Measurements from ENCODE around the gene PDS5A. TPM values are rescaled to one million over a fixed set of nuclear protein-coding genes. Genes with fewer than 3 reads are reported as not detected.
A peak's percentile ranks its signal among the peaks of the same experiment; 100 is the strongest.
"Not testable (repeated sequence)": the region's sequence is repeated elsewhere in the genome, so short reads cannot be mapped to it uniquely, and the experiment has no call there.

PDS5A gene
- total and polyA plus RNA-seq, 8 donors = 12.1 to 42.6 (median 27.2) TPM

DNA sequence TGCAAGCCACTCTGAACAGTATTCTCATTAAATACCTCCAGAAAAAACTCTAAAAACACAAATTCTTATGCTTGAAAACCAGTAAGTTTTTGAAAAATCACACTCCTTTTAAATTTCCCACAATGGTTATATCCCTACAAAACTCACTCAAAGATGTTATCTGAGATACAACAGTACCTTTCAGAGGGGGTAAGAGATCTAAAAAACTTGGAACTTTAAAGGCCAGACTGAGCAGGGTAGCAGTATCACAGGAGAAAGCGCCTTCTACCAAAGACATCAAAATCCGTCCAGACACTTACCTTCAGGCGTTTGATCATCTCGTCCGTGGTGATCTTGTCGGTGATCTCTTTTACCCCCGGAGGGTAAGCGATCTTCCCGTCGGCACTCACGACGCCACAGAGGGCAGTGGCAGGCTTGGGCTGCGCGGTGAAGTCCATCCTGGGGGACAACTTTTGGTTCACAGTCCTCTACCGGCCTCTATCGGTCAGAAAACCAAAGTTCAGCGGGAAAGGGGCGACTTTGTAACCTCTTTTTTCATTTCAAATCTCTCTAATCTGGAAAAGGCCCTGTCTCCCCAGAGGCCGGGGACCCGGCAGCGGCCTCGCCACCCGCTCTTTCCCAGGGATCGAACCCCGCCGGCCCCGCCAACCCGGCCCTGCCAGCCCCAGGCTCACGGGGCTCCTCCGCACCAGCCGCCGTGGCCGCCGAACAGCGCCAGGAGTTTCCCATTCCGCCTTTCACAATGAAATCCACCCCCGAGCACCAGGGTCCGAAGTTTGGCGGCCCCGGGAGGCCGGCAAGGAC, 1.4 kb downstream of the PDS5A start:
- H3K4me1 ChIP-seq = peaks cover 7 to 24% (median 9%) of the 10 kb centered on the region in 3 donors
- peaks cover 0 to 3% (median 0%) of the 10 kb centered on the region in 4 donors for H3K9me3 ChIP-seq
- intact Hi-C loops (cut with DNase I) = loop anchor here in 1 of 3 donors (10.0 kb wide), 1 partner anchor 282 kb away; the partner anchor contains the start of gene UBE2K
- WGBS, 2 donors = 1% methylated on average over 41 of the region's 41 CpGs
- H3K4me3 ChIP-seq = peak overlapping the region; percentile 61 to 97 (median 95)
- ATAC-seq = peak; percentile 70 to 88 (median 77)
- peaks cover 0 to 13% (median 5%) of the 10 kb centered on the region in 3 donors for H3K36me3 ChIP-seq
- peak; percentile 66 to 79 (median 76) for DNase-seq
- TF ChIP-seq, protein P1, sequence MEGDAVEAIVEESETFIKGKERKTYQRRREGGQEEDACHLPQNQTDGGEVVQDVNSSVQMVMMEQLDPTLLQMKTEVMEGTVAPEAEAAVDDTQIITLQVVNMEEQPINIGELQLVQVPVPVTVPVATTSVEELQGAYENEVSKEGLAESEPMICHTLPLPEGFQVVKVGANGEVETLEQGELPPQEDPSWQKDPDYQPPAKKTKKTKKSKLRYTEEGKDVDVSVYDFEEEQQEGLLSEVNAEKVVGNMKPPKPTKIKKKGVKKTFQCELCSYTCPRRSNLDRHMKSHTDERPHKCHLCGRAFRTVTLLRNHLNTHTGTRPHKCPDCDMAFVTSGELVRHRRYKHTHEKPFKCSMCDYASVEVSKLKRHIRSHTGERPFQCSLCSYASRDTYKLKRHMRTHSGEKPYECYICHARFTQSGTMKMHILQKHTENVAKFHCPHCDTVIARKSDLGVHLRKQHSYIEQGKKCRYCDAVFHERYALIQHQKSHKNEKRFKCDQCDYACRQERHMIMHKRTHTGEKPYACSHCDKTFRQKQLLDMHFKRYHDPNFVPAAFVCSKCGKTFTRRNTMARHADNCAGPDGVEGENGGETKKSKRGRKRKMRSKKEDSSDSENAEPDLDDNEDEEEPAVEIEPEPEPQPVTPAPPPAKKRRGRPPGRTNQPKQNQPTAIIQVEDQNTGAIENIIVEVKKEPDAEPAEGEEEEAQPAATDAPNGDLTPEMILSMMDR (IDR thresholded peaks at IDR 0.05) = peak; percentile 61 to 76 (median 66)
- peak overlapping the region; percentile 72 to 93 (median 86) for H3K27ac ChIP-seq
- FAIRE-seq = no peak
- H3K27me3 ChIP-seq = no peaks in the 10 kb centered on the region

DNA sequence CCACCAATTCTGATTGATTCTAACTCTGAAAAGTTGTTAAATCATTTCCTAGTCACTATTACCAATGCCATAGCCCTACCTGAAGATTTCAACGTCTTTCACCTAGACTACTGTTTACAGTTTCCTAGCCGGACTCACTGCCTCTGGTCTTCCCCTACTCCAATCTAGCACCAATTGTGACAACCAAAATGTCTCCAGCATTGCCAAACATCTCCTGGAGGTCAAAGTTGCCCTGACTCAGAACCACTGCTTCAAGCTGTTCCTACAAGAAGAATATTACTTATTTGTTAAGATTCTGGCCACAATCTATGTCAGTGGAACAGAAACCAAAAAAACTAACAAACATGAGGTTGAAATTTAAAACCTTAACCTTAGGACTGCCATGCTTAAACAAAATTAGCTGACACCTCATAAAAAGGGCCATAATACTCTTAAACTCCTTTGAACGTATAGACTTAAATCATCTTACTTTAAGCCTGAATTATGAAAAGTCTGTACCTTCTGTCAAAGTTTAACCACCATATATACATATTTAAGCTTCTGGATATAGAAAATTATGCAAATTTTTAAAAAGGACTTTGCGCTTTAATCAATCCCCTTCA, 2.1 kb downstream of the PDS5A start:
- H3K27me3 ChIP-seq = no peaks in the 10 kb centered on the region
- intact Hi-C loops (cut with DNase I) = loop anchor here in 1 of 3 donors (10.0 kb wide), 1 partner anchor 281 kb away; the partner anchor contains the start of gene UBE2K
- H3K9me3 ChIP-seq = peaks cover 0 to 3% (median 0%) of the 10 kb centered on the region in 4 donors
- H3K4me1 ChIP-seq = peaks cover 9 to 29% (median 11%) of the 10 kb centered on the region in 3 donors
- peak overlapping the region in 2 of 4 donors; percentile 61 to 95 for H3K4me3 ChIP-seq
- WGBS, 2 donors = 47 to 69% methylated on average over 4 of the region's 4 CpGs
- H3K27ac ChIP-seq = no peak overlapping the region
- H3K36me3 ChIP-seq = peaks cover 0 to 13% (median 5%) of the 10 kb centered on the region in 3 donors
- FAIRE-seq = no peak
- ATAC-seq = no peak
- no peak for DNase-seq
- TF ChIP-seq, protein P1 (IDR thresholded peaks at IDR 0.05) = no peak

DNA sequence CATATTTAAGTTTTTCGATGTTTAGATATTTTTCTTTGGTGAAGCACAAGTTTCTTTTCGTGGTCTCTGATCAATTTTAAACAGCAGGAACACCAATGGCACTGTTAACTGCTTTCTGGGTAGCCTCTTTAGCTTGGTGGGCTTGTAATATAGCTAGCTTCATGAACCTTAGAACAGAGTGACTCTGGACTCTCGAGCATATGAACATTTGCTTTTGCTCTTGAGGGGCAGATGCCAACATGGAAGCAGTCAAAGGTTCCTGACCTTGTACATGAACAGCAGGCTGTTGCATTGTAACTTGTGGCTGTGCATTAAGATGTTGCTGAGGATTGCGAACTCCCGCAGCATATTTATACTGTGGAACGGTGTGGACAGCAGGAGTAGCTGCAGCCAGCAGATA, 4.7 kb downstream of the PDS5A start:
- WGBS, 2 donors = 38 to 39% methylated on average over 6 of the region's 6 CpGs

DNA sequence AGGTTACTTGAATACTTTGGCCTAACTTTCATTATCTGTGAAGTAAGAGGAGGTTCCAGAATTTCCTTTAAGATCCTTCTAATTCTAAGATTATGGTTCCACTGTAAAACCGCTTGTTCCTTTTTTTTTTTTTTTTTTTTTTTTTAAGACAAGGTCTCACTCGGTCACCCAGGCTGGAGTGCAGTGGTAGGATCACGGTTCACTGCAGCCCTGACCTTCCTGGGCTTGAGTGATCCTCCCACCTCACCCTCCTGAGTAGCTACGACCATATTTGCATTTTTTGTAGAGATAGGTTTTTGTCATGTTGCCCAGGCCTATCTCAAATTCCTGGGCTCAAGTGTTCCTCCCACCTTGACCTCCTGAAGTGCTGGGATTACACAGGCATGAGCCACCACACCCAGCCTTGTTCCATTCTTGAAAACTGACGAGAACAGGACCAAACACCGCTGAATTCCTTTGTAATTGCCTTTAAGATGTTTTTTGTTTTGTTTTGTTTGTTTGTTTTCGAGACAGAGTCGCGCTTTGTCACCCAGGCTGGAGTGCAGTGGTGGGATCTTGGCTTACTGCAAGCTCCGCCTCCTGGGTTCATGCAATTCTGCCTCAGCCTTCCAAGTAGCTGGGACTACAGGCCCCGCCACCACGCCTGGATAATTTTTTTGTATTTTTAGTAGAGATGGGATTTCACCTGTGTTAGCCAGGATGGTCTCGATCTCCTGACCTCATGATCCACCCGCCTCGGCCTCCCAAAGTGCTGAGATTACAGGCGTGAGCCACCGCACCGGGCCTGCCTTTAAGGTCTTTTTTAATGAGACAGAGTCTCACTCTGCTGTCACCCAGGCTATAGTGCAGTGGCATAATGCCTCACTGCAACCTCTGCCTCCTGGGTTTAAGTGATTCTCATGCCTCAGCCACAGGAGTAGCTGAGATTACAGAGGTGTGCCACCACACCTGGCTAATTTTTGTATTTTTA, 6.8 kb downstream of the PDS5A start:
- H3K27ac ChIP-seq = no peak overlapping the region
- intact Hi-C loops (cut with DNase I) = loop anchor here in 1 of 3 donors (10.0 kb wide), 1 partner anchor 276 kb away; the partner anchor contains the start of gene UBE2K

More for the DNA sequence above, 4.7 kb downstream of the PDS5A start:
- not testable (repeated sequence) for ATAC-seq, H3K27ac ChIP-seq, H3K9me3 ChIP-seq, DNase-seq, FAIRE-seq, H3K27me3 ChIP-seq, H3K4me3 ChIP-seq
- Histone ChIP-seq H3K4me1 (peaks cover 9 to 34% (median 12%) of the 10 kb centered on the region in 3 donors), H3K36me3 (peaks cover 0 to 13% (median 5%) of the 10 kb centered on the region in 3 donors)
- intact Hi-C loops (cut with DNase I) = loop anchor here in 1 of 3 donors (10.0 kb wide), 1 partner anchor 278 kb away; the partner anchor contains the start of gene UBE2K

More for the DNA sequence above, 6.8 kb downstream of the PDS5A start:
- no peak for FAIRE-seq
- Histone ChIP-seq H3K4me3 (no peak overlapping the region), H3K9me3 (no peaks in the 10 kb centered on the region), H3K4me1 (peaks cover 7 to 31% (median 9%) of the 10 kb centered on the region in 3 donors), H3K27me3 (no peaks in the 10 kb centered on the region), H3K36me3 (peaks cover 0 to 13% (median 5%) of the 10 kb centered on the region in 3 donors)
- TF ChIP-seq, protein P1 (IDR thresholded peaks at IDR 0.05) = no peak
- peak; percentile 25 to 65 (median 50) for ATAC-seq
- no peak for DNase-seq
- 74% methylated on average over 18 of the region's 18 CpGs for WGBS, 2 donors

All from pancreas (tissue), 10 donors.